Activated T-cell treated with anti-CD3 and anti-CD28 coated beads, Interleukin-2, amount 50 U/mL, for 72 hours (primary cell): ENCODE results near the gene DLX3. TPM values are rescaled to one million over a fixed set of nuclear protein-coding genes. Genes with fewer than 3 reads are reported as not detected.

Experiments used
- ATAC-seq, 2 donors: fragments of 150-1000 bp; cut with Tn5 transposase; replicated peaks in 1 of 2; 2 replicates each; pipeline ENCODE4 v1.10.0; 2021; ENCODE audit warnings: moderate library complexity in 2 of 2, mild to moderate bottlenecking in 1 of 2
- DNase-seq, 2 donors: peaks; one replicate each; pipeline ENCODE4 v3.0.0; 2021 to 2022; ENCODE audit warnings: mixed read lengths in 1 of 2
- H3K27ac Mint-ChIP-seq: one replicate; pipeline ENCODE4 v1.8.0; 2022; ENCODE audit warnings: mild to moderate bottlenecking, moderate library complexity, mixed read lengths
- H3K27me3 Mint-ChIP-seq: one replicate; pipeline ENCODE4 v1.8.0; 2022; ENCODE audit warnings: low read depth, mixed read lengths
- H3K36me3 Mint-ChIP-seq, 2 donors: one replicate each; pipeline ENCODE4 v1.8.0; 2022; ENCODE audit warnings: mixed read lengths in 2 of 2, mild to moderate bottlenecking in 1 of 2; ENCODE audit not compliant: insufficient read depth in 2 of 2
- H3K4me1 Mint-ChIP-seq: one replicate; pipeline ENCODE4 v1.8.0; 2022; ENCODE audit warnings: low read depth, mixed read lengths
- H3K4me3 Mint-ChIP-seq, 2 donors: one replicate each; pipeline ENCODE4 v1.8.0; 2022; ENCODE audit warnings: mild to moderate bottlenecking in 2 of 2, mixed read lengths in 2 of 2, moderate library complexity in 2 of 2
- H3K9me3 Mint-ChIP-seq, 2 donors: one replicate each; pipeline ENCODE4 v1.8.0; 2022; ENCODE audit warnings: mixed read lengths in 2 of 2
- total RNA-seq, 2 donors: library from RNA; stranded (reverse); gene quantifications; one replicate each; pipeline ENCODE4 v1.2.3, GENCODE V29; 2022

Gene DLX3
- total RNA-seq, 2 donors from 2014 or later = 0.12 TPM; not detected in 1

DNA sequence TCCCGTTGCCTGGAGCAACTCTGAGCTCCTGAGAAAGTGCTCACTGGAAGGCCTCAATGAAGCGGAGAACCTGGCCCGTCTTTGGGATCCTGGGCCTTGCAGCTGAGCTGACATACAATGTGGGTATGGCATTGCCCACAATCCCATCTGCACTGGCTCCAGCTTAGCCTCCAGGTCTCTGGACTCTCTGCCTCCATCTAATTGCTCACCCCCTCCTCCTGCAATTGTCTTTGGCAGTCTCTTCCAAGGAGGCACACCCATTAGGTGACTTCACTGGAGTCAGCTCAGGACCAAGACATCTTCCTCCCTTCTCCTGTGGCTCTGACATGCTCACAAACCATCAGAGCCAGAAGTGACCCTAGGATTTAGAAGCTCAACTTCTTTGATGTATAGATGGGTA is 24.5 kb downstream of the DLX3 start:
- no peak for ATAC-seq
- H3K9me3 Mint-ChIP-seq = no peaks in the 10 kb centered on the region
- peaks cover 0 to 2% of the 10 kb centered on the region in 2 donors for H3K36me3 Mint-ChIP-seq
- no peak overlapping the region for H3K27ac Mint-ChIP-seq
- peaks cover 45% of the 10 kb centered on the region for H3K4me1 Mint-ChIP-seq
- peak overlapping the region; percentile 44 to 95 for H3K4me3 Mint-ChIP-seq
- DNase-seq = no peak
- peaks cover 80% of the 10 kb centered on the region for H3K27me3 Mint-ChIP-seq

DNA sequence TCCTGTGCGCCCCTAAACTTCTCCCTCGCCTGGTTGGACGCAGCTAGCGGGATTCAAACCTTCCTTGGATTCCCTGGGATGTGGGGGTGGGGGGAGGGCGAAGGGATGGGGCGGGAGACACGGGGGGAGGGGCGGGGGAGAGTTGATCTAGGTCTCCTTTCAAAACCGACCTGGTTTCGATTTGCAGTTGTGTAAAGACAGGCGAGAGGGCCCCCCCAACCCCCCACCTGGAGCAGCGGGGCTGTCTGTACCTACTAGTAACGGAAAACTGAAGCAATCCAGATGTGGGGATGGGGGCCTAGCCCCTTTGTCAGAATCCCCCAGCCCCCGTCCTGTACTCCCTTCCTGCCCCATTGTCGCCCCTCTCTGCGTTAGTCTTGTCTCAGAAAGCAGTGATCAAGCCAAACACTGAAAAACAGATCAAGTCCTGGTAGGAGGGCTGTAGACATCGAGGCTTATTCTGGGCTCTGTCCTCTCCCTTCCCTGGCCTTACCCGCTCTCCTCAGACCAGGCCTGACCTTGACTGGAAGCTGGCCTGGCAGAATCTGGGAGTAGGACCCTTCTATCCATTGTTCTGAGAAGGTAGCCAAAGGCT is 25.1 kb downstream of the DLX3 start:
- ATAC-seq (no peak), DNase-seq (no peak)
- Mint-ChIP-seq H3K4me3 (peak overlapping the region; percentile 95), H3K4me1 (peaks cover 51% of the 10 kb centered on the region), H3K36me3 (peaks cover 0 to 2% of the 10 kb centered on the region in 2 donors), H3K9me3 (no peaks in the 10 kb centered on the region), H3K27ac (no peak overlapping the region), H3K27me3 (peaks cover 81% of the 10 kb centered on the region)

DNA sequence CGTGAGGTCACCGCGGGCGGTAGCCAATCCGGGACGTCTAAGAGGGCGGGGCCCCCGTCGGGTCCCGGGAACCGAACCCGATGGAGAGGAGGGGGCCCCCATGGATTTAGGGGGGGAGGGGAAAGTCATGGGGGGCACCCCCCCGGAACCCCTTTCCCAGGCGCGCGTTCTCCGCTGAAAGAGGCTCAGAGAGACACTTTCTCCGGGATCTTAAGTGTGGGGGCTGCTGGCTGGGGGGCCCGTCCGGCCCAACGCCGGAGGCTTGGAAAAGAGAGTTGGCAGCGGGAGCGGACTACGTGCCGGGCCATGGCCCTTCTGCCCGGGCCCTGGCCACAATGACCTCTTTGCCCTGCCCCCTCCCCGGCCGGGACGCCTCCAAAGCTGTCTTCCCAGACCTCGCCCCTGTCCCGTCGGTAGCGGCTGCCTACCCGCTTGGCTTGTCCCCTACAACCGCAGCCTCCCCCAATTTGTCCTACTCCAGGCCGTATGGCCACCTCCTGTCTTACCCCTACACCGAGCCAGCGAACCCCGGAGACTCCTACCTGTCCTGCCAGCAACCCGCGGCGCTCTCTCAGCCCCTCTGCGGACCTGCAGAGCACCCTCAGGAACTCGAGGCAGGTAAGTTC is 25.8 kb downstream of the DLX3 start, which contains the start of gene DLX4:
Gene DLX4, plus strand, starts transcription at position 57 of the 626 bp plus-strand sequence. Its CDS starts 279 bp downstream, at position 336.
- peak within 1 kb of the TSS; percentile 44 for H3K27ac Mint-ChIP-seq
- H3K36me3 Mint-ChIP-seq = peaks cover 0 to 2% of the 10 kb centered on the region in 2 donors
- DNase-seq (peak; percentile 36 to 42), ATAC-seq (peak in 1 of 2 donors; percentile 9)
- peak within 1 kb of the TSS; percentile 95 for H3K4me3 Mint-ChIP-seq
- no peaks in the 10 kb centered on the region for H3K9me3 Mint-ChIP-seq
- H3K4me1 Mint-ChIP-seq = peaks cover 58% of the 10 kb centered on the region
- peaks cover 81% of the 10 kb centered on the region for H3K27me3 Mint-ChIP-seq

DNA sequence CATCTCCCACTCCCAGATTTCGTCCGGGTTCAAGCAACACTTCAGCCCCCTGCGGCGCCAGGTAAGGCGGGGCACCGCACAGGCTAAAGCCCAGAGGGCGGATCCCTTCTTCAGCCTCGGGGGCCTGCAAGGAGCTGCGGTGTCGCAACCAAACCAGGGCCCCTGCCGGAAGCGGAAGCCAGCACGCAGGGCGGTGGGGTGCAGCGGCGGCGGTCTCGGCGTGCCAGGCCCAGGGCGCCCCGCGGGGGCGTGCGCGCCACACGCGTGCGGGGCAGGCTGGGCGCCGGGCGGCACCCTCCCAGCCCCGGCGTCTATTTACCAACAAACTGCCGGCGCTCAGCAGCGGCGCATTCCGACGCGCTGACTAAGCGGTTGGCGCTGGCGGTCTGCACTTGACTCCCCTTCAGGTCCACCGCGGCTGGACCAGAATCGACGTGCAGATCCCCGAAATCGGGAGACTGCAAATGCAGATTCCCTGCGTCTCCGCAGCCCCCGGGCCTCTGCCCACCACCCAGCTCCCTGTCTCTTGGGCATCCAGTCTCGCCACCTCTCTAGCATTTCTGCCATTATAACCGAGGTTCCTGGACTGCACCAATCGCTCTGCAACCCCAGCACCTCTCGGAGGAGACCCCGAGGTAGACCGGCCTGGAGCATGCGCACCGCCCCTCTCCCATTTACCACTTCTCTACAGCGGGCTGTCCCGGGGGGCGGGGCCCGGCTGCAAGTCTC is 26.5 kb downstream of the DLX3 start:
- Mint-ChIP-seq H3K4me1 (peaks cover 64% of the 10 kb centered on the region), H3K27ac (peak overlapping the region; percentile 44), H3K27me3 (peaks cover 81% of the 10 kb centered on the region), H3K9me3 (no peaks in the 10 kb centered on the region), H3K36me3 (peaks cover 0 to 3% of the 10 kb centered on the region in 2 donors), H3K4me3 (peak overlapping the region; percentile 95)
- ATAC-seq = peak; percentile 84 to 85
- peak; percentile 82 to 83 for DNase-seq

DNA sequence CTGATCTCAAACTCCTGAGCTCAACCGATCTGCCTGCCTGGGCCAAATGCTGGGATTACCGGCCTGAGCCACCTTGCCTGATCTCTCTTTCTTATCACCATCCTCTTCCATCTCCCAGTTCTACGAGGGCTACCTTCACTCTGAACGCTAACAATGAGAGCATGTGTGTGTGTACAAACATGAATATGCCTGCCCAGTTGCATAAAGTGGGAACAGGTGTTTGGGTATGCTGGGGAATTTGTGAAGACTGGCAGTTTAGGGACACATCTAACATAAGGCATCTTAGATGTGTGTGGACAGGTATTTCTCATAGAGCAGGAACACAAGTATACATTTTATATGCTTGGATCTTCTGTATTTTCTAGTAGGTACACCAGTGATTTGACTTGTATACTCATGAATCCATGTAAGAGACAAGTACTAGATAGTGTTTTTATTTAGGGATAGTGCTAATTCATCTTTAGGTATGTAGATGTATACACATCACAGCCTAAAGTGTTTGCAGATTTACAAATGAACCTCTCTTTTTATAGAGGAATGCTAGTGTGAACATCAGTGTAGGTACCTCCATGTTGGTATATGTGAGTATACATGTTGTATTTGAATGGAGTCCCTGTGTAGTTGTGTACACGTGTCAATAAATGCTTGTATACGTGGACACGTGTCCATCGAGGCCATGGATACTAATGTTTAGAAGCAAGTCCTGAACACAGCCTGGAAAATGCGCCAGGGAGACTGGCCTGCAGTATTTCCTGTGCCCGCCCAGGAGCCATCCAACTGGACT is 27.2 kb downstream of the DLX3 start:
- peaks cover 81% of the 10 kb centered on the region for H3K27me3 Mint-ChIP-seq
- H3K9me3 Mint-ChIP-seq = no peaks in the 10 kb centered on the region
- H3K4me3 Mint-ChIP-seq = peak overlapping the region; percentile 55 to 95
- peaks cover 0 to 4% of the 10 kb centered on the region in 2 donors for H3K36me3 Mint-ChIP-seq
- no peak overlapping the region for H3K27ac Mint-ChIP-seq
- no peak for DNase-seq
- ATAC-seq = no peak
- peaks cover 69% of the 10 kb centered on the region for H3K4me1 Mint-ChIP-seq

DNA sequence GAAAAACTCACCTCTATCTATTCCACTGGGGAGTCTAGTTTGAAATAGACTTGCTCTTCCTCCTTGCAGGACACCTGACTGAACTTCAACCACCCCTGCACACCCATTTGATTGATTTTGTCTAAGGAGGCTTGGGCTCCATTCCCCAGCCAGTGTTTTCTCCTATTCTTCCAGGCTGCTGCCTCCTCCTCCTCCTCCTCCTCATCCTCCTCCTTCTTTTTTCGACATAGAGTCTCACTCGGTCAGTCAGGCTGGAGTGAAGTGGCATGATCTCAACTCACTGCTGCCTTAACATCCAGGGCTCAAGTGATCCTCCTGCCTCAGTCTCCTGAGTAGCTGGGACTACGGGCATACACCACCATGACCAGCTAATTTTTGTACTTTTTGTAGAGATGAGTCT is 27.8 kb downstream of the DLX3 start:
- H3K4me3 Mint-ChIP-seq = no peak overlapping the region
- H3K4me1 Mint-ChIP-seq = peaks cover 69% of the 10 kb centered on the region
- H3K27ac Mint-ChIP-seq = no peak overlapping the region
- ATAC-seq = no peak
- H3K27me3 Mint-ChIP-seq = peaks cover 86% of the 10 kb centered on the region
- peaks cover 0 to 4% of the 10 kb centered on the region in 2 donors for H3K36me3 Mint-ChIP-seq
- no peaks in the 10 kb centered on the region for H3K9me3 Mint-ChIP-seq
- DNase-seq = no peak

DNA sequence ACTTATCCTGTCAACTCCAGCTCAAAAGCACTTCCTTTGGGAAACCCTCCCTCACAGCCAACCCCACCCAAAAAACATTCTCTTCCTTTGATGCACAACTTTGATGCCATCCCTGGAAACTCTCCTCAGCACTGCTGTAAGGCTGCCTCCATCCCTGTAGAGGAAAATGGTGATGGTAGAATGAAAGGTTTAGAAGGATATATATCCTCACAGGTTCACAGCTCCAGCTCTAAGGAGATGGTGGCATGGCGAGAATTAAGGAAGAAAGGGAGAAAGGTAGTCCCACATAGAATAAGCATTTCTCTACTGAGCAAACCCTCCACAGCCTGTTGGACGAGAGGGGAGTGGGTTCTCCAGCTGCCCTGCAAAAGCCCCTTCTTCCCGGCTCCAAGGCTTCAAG is 28.3 kb downstream of the DLX3 start:
- Mint-ChIP-seq H3K4me3 (no peak overlapping the region), H3K4me1 (peaks cover 68% of the 10 kb centered on the region), H3K9me3 (no peaks in the 10 kb centered on the region), H3K27ac (no peak overlapping the region), H3K36me3 (peaks cover 0 to 4% of the 10 kb centered on the region in 2 donors), H3K27me3 (peaks cover 89% of the 10 kb centered on the region)
- DNase-seq (no peak), ATAC-seq (no peak)

DNA sequence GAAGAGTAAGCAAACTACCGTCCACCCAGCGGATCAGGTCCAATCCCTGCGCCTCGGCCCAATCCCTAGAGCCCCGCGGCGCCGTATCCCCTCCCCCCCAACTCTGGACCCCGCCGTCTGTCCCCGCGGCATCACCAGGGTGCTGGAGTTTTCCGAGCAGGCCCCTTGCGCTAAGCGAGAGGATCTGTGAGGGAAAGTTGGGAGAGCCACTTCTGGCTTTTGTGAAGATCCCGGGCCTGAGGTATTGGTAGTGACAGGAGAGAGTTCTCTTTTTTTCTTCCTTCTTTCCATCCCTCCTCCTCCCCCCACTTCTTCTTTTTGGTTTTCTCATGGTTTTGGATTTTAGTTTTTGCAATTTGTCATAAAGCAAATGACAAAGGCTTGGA is 29.5 kb downstream of the DLX3 start:
- peaks cover 0 to 4% of the 10 kb centered on the region in 2 donors for H3K36me3 Mint-ChIP-seq
- H3K27ac Mint-ChIP-seq = no peak overlapping the region
- no peaks in the 10 kb centered on the region for H3K9me3 Mint-ChIP-seq
- H3K4me3 Mint-ChIP-seq = peak overlapping the region in 1 of 2 donors; percentile 31
- H3K27me3 Mint-ChIP-seq = peaks cover 85% of the 10 kb centered on the region
- H3K4me1 Mint-ChIP-seq = peaks cover 55% of the 10 kb centered on the region
- no peak for ATAC-seq
- no peak for DNase-seq

DNA sequence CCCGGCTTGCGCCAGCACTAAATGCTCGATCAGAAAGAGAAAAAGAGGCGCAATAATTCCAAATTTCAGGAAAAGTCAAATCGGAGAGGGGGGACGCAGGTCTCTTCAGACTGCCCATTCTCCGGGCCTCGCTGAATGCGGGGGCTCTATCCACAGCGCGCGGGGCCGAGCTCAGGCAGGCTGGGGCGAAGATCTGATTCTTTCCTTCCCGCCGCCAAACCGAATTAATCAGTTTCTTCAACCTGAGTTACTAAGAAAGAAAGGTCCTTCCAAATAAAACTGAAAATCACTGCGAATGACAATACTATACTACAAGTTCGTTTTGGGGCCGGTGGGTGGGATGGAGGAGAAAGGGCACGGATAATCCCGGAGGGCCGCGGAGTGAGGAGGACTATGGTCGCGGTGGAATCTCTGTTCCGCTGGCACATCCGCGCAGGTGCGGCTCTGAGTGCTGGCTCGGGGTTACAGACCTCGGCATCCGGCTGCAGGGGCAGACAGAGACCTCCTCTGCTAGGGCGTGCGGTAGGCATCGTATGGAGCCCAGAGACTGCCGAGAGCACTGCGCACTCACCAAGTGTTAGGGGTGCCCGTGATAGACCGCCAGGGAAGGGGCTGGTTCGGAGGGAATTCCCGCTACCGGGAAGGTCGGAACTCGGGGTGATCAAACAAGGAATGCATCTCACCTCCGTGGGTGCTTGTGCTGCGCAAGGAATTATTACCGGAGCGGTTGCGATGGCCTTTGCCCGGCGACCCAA is 30.1 kb downstream of the DLX3 start:
- peaks cover 0 to 4% of the 10 kb centered on the region in 2 donors for H3K36me3 Mint-ChIP-seq
- peaks cover 80% of the 10 kb centered on the region for H3K27me3 Mint-ChIP-seq
- H3K9me3 Mint-ChIP-seq = no peaks in the 10 kb centered on the region
- DNase-seq = peak; percentile 34 to 35
- peak overlapping the region; percentile 57 to 64 for H3K4me3 Mint-ChIP-seq
- ATAC-seq = no peak
- H3K4me1 Mint-ChIP-seq = peaks cover 50% of the 10 kb centered on the region
- H3K27ac Mint-ChIP-seq = no peak overlapping the region

DNA sequence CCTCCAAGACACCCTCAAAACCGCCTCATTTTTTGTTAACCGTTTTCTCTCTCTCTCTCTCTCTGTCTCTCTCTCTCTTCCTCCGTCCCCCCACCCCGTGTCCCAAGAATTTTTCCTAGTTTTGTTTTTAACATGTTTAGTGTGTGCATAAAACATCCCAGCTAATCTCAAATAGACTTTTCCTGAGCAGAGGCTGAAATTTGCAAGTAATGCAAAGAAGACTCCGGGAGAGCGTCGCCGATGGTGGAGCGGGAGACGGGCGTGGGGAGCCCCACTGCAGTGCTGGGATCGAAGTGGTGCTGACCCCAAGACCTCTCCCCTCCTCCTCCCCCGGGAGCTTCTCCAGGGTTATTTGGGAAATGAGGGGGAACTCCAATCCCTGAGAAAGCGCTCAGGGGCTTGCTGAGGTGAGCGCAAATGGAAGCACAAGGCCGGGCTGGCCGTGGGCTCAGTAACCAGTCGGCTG is 30.7 kb downstream of the DLX3 start:
- ATAC-seq (no peak), DNase-seq (no peak)
- peaks cover 45% of the 10 kb centered on the region for H3K4me1 Mint-ChIP-seq
- H3K27ac Mint-ChIP-seq = peak overlapping the region; percentile 50
- H3K36me3 Mint-ChIP-seq = peaks cover 0 to 4% of the 10 kb centered on the region in 2 donors
- H3K27me3 Mint-ChIP-seq = peaks cover 74% of the 10 kb centered on the region
- no peaks in the 10 kb centered on the region for H3K9me3 Mint-ChIP-seq
- H3K4me3 Mint-ChIP-seq = peak overlapping the region; percentile 57 to 64

DNA sequence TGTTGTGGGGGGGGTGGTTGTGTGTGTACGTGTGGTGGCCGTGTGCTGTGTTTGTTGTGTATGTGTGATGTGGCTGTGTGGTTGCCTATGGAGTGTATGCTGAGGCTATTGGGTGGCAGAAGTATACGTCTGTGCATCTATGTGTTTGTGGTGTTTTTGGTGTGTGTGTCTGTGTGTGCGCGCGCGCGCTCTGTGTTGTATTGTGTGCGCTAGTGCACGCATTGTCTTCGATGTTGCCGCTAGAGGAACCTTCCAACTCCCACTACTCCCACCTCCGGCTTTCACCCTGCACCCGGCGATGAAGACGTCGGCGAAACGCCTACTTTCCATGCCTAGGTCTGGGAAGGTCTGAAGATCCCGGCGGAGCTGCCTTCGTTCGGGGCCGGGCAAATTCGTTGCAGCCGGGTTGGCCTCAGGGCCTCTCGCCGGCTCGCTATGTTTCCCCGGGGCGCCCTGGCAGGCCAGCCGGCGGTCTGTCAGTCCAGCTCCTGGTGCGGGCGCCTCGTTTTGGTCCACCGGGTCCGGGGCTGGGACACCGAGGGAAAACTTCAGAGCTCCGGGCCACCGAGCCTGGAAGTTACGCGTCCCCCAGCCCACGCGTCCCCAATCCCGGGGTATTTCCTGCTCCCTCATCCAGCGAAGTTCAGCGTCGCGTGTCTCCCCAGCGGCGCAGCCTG is 31.3 kb downstream of the DLX3 start:
- Mint-ChIP-seq H3K9me3 (no peaks in the 10 kb centered on the region), H3K27me3 (peaks cover 72% of the 10 kb centered on the region), H3K27ac (peak overlapping the region; percentile 50), H3K36me3 (peaks cover 0 to 2% of the 10 kb centered on the region in 2 donors), H3K4me1 (peaks cover 43% of the 10 kb centered on the region), H3K4me3 (peak overlapping the region; percentile 57 to 64)
- ATAC-seq (no peak), DNase-seq (no peak)

DNA sequence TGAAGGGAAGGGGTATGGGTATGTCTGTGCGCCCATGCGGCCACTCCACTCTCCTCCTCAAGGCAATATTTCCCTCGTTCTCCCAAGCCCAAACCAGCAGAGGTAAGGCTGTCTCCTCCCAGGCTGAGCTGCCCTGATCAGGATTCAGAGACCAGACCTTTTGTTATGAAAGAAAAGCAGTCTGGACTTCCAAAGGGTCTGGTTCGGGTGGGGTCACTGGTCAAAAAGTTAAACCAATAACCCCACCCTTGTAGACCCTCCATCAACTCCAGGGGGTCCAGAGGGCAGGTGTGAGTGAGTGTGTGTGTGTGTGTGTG is 31.8 kb downstream of the DLX3 start:
- Mint-ChIP-seq H3K27ac (no peak overlapping the region), H3K27me3 (peaks cover 72% of the 10 kb centered on the region), H3K4me3 (peak overlapping the region; percentile 57 to 64), H3K4me1 (peaks cover 43% of the 10 kb centered on the region), H3K36me3 (peaks cover 0 to 2% of the 10 kb centered on the region in 2 donors), H3K9me3 (no peaks in the 10 kb centered on the region)
- DNase-seq (no peak), ATAC-seq (no peak)
